Measurements from ENCODE around the gene RCE1.
"Not testable (repeated sequence)": the region's sequence is repeated elsewhere in the genome, so short reads cannot be mapped to it uniquely, and the experiment has no call there.

RCE1 gene

GRCh38 chr11:66842896-66843775, at the start of gene RCE1:
TSS of gene RCE1 (plus strand) at chr11:66843441. CDS start at chr11:66843456, 15 bp downstream.
- Histone ChIP-seq H3K36me3 (ENCODE audit: insufficient read depth, low read length) (peaks cover 70% of the 10 kb centered on the region), H3K79me2 (ENCODE audit: insufficient read depth, low read length) (peaks cover 60% of the 10 kb centered on the region)
- TF ChIP-seq CTCF (IDR thresholded peaks at IDR 0.05; ENCODE audit: borderline replicate concordance, extremely low read depth, low read length, poor library complexity, severe bottlenecking), result no peak
- TF ChIP-seq EZH2 (IDR thresholded peaks at IDR 0.05; ENCODE audit: borderline replicate concordance, low read depth, low read length, severe bottlenecking), result no peak

GRCh38 chr11:66799815-66800214, 43.4 kb upstream of the RCE1 start:
- H3K9me3 ChIP-seq (ENCODE audit: insufficient read depth, low read length, severe bottlenecking); H2AFZ ChIP-seq (ENCODE audit: low read depth, low read length); ATAC-seq (ENCODE audit: insufficient read depth, low read depth); H3K4me2 ChIP-seq (ENCODE audit: insufficient read depth, low read length); H3K9ac ChIP-seq (ENCODE audit: low read depth, low read length); H3K4me3 ChIP-seq (ENCODE audit: low read depth in 1 of 2, low read length in 2 of 2); H3K27me3 ChIP-seq (ENCODE audit: insufficient read depth, low read length, poor library complexity); H3K27ac ChIP-seq (ENCODE audit: low read length); H3K36me3 ChIP-seq (ENCODE audit: insufficient read depth, low read length); H4K20me1 ChIP-seq (ENCODE audit: insufficient read depth, low read length); DNase-seq; H3K4me1 ChIP-seq (ENCODE audit: insufficient read depth, low read length); H3K79me2 ChIP-seq (ENCODE audit: insufficient read depth, low read length): not testable (repeated sequence)

More at GRCh38 chr11:66842896-66843775, at the start of gene RCE1:
- Histone ChIP-seq H3K4me2 (ENCODE audit: insufficient read depth, low read length) (peak within 1 kb of the TSS; percentile 97), H3K27ac (ENCODE audit: low read length) (peak within 1 kb of the TSS; percentile 95), H3K9me3 (ENCODE audit: insufficient read depth, low read length, severe bottlenecking) (no peaks in the 10 kb centered on the region), H2AFZ (ENCODE audit: low read depth, low read length) (peak within 1 kb of the TSS; percentile 79), H4K20me1 (ENCODE audit: insufficient read depth, low read length) (peaks cover 41% of the 10 kb centered on the region), H3K4me1 (ENCODE audit: insufficient read depth, low read length) (peaks cover 40% of the 10 kb centered on the region), H3K27me3 (ENCODE audit: insufficient read depth, low read length, poor library complexity) (no peaks in the 10 kb centered on the region), H3K9ac (ENCODE audit: low read depth, low read length) (peak within 1 kb of the TSS; percentile 97), H3K4me3 (ENCODE audit: low read depth in 1 of 2, low read length in 2 of 2) (peak within 1 kb of the TSS; percentile 77 to 82)
- DNase-seq (peak; percentile 93), ATAC-seq (ENCODE audit: insufficient read depth, low read depth) (peak; percentile 81)

- H3K27ac ChIP-seq (ENCODE audit: low read length), result no peak overlapping the region
- H3K4me3 ChIP-seq (ENCODE audit: low read depth in 1 of 2, low read length in 2 of 2), result no peak overlapping the region
- no peaks in the 10 kb centered on the region for H3K4me1 ChIP-seq (ENCODE audit: insufficient read depth, low read length)
- no peak for DNase-seq
- H3K36me3 ChIP-seq (ENCODE audit: insufficient read depth, low read length), result no peaks in the 10 kb centered on the region
- no peaks in the 10 kb centered on the region for H3K9me3 ChIP-seq (ENCODE audit: insufficient read depth, low read length, severe bottlenecking)
- no peak overlapping the region for H2AFZ ChIP-seq (ENCODE audit: low read depth, low read length)
- H3K4me2 ChIP-seq (ENCODE audit: insufficient read depth, low read length), result no peak overlapping the region
- H4K20me1 ChIP-seq (ENCODE audit: insufficient read depth, low read length), result no peaks in the 10 kb centered on the region
- TF ChIP-seq CTCF (IDR thresholded peaks at IDR 0.05; ENCODE audit: borderline replicate concordance, extremely low read depth, low read length, poor library complexity, severe bottlenecking) (no peak), EZH2 (IDR thresholded peaks at IDR 0.05; ENCODE audit: borderline replicate concordance, low read depth, low read length, severe bottlenecking) (no peak)
- H3K79me2 ChIP-seq (ENCODE audit: insufficient read depth, low read length), result no peaks in the 10 kb centered on the region
- no peak for ATAC-seq (ENCODE audit: insufficient read depth, low read depth)
- H3K9ac ChIP-seq (ENCODE audit: low read depth, low read length), result no peak overlapping the region
- H3K27me3 ChIP-seq (ENCODE audit: insufficient read depth, low read length, poor library complexity), result no peaks in the 10 kb centered on the region
Measured at GRCh38 chr11:66800720-66801428, 42.4 kb upstream of the RCE1 start.

GRCh38 chr11:66809592-66809991, 33.6 kb upstream of the RCE1 start:
- DNase-seq, result no peak
- H3K36me3 ChIP-seq (ENCODE audit: insufficient read depth, low read length), result no peaks in the 10 kb centered on the region

More at GRCh38 chr11:66809592-66809991, 33.6 kb upstream of the RCE1 start:
- Histone ChIP-seq H4K20me1 (ENCODE audit: insufficient read depth, low read length) (no peaks in the 10 kb centered on the region), H3K4me3 (ENCODE audit: low read depth in 1 of 2, low read length in 2 of 2) (no peak overlapping the region), H3K9me3 (ENCODE audit: insufficient read depth, low read length, severe bottlenecking) (no peaks in the 10 kb centered on the region), H3K27ac (ENCODE audit: low read length) (no peak overlapping the region), H2AFZ (ENCODE audit: low read depth, low read length) (no peak overlapping the region), H3K9ac (ENCODE audit: low read depth, low read length) (no peak overlapping the region), H3K4me1 (ENCODE audit: insufficient read depth, low read length) (no peaks in the 10 kb centered on the region), H3K27me3 (ENCODE audit: insufficient read depth, low read length, poor library complexity) (no peaks in the 10 kb centered on the region), H3K79me2 (ENCODE audit: insufficient read depth, low read length) (no peaks in the 10 kb centered on the region), H3K4me2 (ENCODE audit: insufficient read depth, low read length) (no peak overlapping the region)
- ATAC-seq (ENCODE audit: insufficient read depth, low read depth), result no peak
- TF ChIP-seq EZH2 (IDR thresholded peaks at IDR 0.05; ENCODE audit: borderline replicate concordance, low read depth, low read length, severe bottlenecking), result no peak
- TF ChIP-seq CTCF (IDR thresholded peaks at IDR 0.05; ENCODE audit: borderline replicate concordance, extremely low read depth, low read length, poor library complexity, severe bottlenecking), result no peak

All from DND-41 (cell line).